MM.1S (cell line): ENCODE data around the gene HLA-DMB.

Experiments used
- DNase-seq: peaks from one replicate; pipeline ENCODE4 v3.0.0-alpha.2; 2015
- H2AFZ ChIP-seq: fragments of 300-600 bp; sonication (generic); 2 replicates; pipeline ENCODE4 v1.6.0; 2016; ENCODE audit warnings: antibody characterized with exemption, low read length
- H3F3A ChIP-seq: fragments of 300-600 bp; sonication (generic); 2 replicates; pipeline ENCODE4 v1.6.1; 2016; ENCODE audit warnings: mild to moderate bottlenecking, antibody characterized with exemption, low read length, moderate library complexity, mixed read lengths; ENCODE audit not compliant: insufficient read depth
- H3K27ac ChIP-seq: fragments of 300-600 bp; sonication (generic); 2 replicates; pipeline ENCODE4 v1.5.1; 2016; ENCODE audit warnings: mild to moderate bottlenecking, low read length
- H3K27me3 ChIP-seq: fragments of 300-600 bp; sonication (generic); replicated peaks from 2 replicates; pipeline ENCODE4 v1.6.0; 2016; ENCODE audit warnings: low read length; ENCODE audit not compliant: insufficient read depth
- H3K36me3 ChIP-seq: fragments of 300-600 bp; sonication (generic); replicated peaks from 2 replicates; pipeline ENCODE4 v1.6.1; 2016; ENCODE audit warnings: mild to moderate bottlenecking, low read length, mixed read lengths; ENCODE audit not compliant: insufficient read depth
- H3K4me1 ChIP-seq: fragments of 300-600 bp; sonication (generic); 2 replicates; pipeline ENCODE4 v1.6.1; 2016; ENCODE audit warnings: low read length, mixed read lengths
- H3K4me2 ChIP-seq: fragments of 300-600 bp; sonication (generic); 2 replicates; pipeline ENCODE4 v1.6.0; 2016; ENCODE audit warnings: low read depth, low read length
- H3K4me3 ChIP-seq: fragments of 300-600 bp; sonication (generic); 2 replicates; pipeline ENCODE4 v1.5.1; 2016; ENCODE audit warnings: low read length, mixed read lengths
- H3K79me2 ChIP-seq: fragments of 300-600 bp; sonication (generic); 2 replicates; pipeline ENCODE4 v1.6.1; 2016; ENCODE audit warnings: mixed run types, low read length, mixed read lengths
- H3K9ac ChIP-seq: fragments of 300-600 bp; sonication (generic); 2 replicates; pipeline ENCODE4 v1.6.1; 2016; ENCODE audit warnings: low read length, mixed read lengths
- H3K9me2 ChIP-seq: fragments of 300-600 bp; sonication (generic); replicated peaks from 2 replicates; pipeline ENCODE4 v1.6.1; 2016; ENCODE audit warnings: mild to moderate bottlenecking, low read length, mixed read lengths; ENCODE audit not compliant: insufficient read depth
- H3K9me3 ChIP-seq: fragments of 300-600 bp; sonication (generic); replicated peaks from 2 replicates; pipeline ENCODE4 v1.6.1; 2016; ENCODE audit warnings: mild to moderate bottlenecking, low read length, mixed read lengths; ENCODE audit not compliant: insufficient read depth
- H4K20me1 ChIP-seq: fragments of 300-600 bp; sonication (generic); 2 replicates; pipeline ENCODE4 v1.6.1; 2016; ENCODE audit warnings: mild to moderate bottlenecking, low read length, moderate library complexity, mixed read lengths; ENCODE audit not compliant: insufficient read depth
- CTCF ChIP-seq: fragments of 300-600 bp; sonication (generic); IDR thresholded peaks from 2 replicates; pipeline ENCODE4 v1.5.1; 2016; ENCODE audit warnings: antibody characterized with exemption, low read length, mixed read lengths
- EZH2 ChIP-seq: fragments of 300-600 bp; sonication (generic); optimal IDR thresholded peaks from 2 replicates; pipeline ENCODE3; 2017; ENCODE audit warnings: low read depth, mild to moderate bottlenecking, antibody characterized with exemption, low read length, mixed read lengths
- EZH2phosphoT487 ChIP-seq: fragments of 300-600 bp; sonication (generic); IDR thresholded peaks from 2 replicates; pipeline ENCODE4 v1.6.1; 2018; ENCODE audit warnings: antibody characterized with exemption, low read length

HLA-DMB gene

GRCh38 chr6:32977953-32978324, 37.1 kb upstream of the HLA-DMB start:
- H3K4me1 ChIP-seq, result peaks cover 18% of the 10 kb centered on the region
- TF ChIP-seq CTCF (no peak), EZH2phosphoT487 (no peak), EZH2 (no peak)
- H3K4me3 ChIP-seq, result no peak overlapping the region
- H3K9me2 ChIP-seq, result no peaks in the 10 kb centered on the region
- H3K4me2 ChIP-seq, result no peak overlapping the region
- H3K79me2 ChIP-seq, result peaks cover 69% of the 10 kb centered on the region
- peaks cover 98% of the 10 kb centered on the region for H3F3A ChIP-seq
- no peak overlapping the region for H3K27ac ChIP-seq
- no peak overlapping the region for H2AFZ ChIP-seq
- H3K9ac ChIP-seq, result no peak overlapping the region
- H3K36me3 ChIP-seq, result peaks cover 64% of the 10 kb centered on the region
- no peaks in the 10 kb centered on the region for H3K27me3 ChIP-seq
- H3K9me3 ChIP-seq, result no peaks in the 10 kb centered on the region
- no peak for DNase-seq
- peaks cover 92% of the 10 kb centered on the region for H4K20me1 ChIP-seq

- Histone ChIP-seq H3K36me3 (peaks cover 70% of the 10 kb centered on the region), H3F3A (peaks cover 98% of the 10 kb centered on the region), H3K4me3 (no peak overlapping the region), H3K4me1 (peaks cover 18% of the 10 kb centered on the region), H3K27me3 (no peaks in the 10 kb centered on the region), H3K9ac (no peak overlapping the region), H3K9me2 (no peaks in the 10 kb centered on the region), H3K4me2 (no peak overlapping the region), H3K79me2 (peaks cover 74% of the 10 kb centered on the region), H3K27ac (no peak overlapping the region), H3K9me3 (no peaks in the 10 kb centered on the region), H4K20me1 (peaks cover 96% of the 10 kb centered on the region), H2AFZ (no peak overlapping the region)
- no peak for DNase-seq
- TF ChIP-seq EZH2phosphoT487, result no peak
- no peak for TF ChIP-seq CTCF
Measured at GRCh38 chr6:32977272-32977952, 36.6 kb upstream of the HLA-DMB start.

DNA sequence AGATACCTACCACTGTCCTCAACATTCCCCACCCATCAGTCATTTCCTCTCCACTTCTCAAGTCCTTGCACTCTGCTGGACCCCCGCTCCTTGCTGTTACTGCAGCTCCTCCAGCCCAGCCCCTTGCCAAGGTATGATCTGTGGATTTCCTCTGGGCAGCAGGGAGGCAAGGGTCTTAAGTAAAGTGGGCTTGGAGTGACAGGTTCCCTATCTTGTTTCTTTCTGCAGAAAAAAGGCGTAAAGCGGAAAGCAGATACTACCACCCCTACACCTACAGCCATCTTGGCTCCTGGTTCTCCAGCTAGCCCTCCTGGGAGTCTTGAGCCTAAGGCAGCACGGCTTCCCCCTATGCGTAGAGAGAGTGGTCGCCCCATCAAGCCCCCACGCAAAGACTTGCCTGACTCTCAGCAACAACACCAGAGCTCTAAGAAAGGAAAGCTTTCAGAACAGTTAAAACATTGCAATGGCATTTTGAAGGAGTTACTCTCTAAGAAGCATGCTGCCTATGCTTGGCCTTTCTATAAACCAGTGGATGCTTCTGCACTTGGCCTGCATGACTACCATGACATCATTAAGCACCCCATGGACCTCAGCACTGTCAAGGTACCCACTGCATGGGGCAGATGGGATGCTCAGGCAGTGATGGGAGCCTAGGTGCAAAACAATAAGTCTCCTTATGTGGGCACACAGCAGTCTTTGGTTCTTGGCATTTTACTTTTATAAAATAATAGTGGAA, 35.7 kb upstream of the HLA-DMB start:
- Histone ChIP-seq H3K4me3 (no peak overlapping the region), H3K4me1 (peaks cover 18% of the 10 kb centered on the region), H3K27ac (no peak overlapping the region), H3K9me3 (no peaks in the 10 kb centered on the region), H3K4me2 (peak overlapping the region; percentile 87; the same call in 1 of the 2 replicates), H3K36me3 (peaks cover 72% of the 10 kb centered on the region), H3F3A (peaks cover 96% of the 10 kb centered on the region), H2AFZ (no peak overlapping the region), H3K9ac (no peak overlapping the region), H3K79me2 (peaks cover 79% of the 10 kb centered on the region), H3K9me2 (no peaks in the 10 kb centered on the region), H3K27me3 (no peaks in the 10 kb centered on the region), H4K20me1 (peaks cover 90% of the 10 kb centered on the region)
- TF ChIP-seq EZH2phosphoT487 (no peak), EZH2 (no peak), CTCF (no peak)
- DNase-seq, result no peak
